GM10847 (cell line): ENCODE measurements around the gene FAM227A.

Experiments used
- POLR2A ChIP-seq: IDR thresholded peaks from 2 replicates; pipeline ENCODE4 v1.6.1; 2011; ENCODE audit not compliant: insufficient read length; ENCODE audit errors: extremely low read depth

The FAM227A gene

GRCh38 chr22:38629108-38629507, 27.1 kb downstream of the FAM227A start:
- no peak for TF ChIP-seq POLR2A

DNA sequence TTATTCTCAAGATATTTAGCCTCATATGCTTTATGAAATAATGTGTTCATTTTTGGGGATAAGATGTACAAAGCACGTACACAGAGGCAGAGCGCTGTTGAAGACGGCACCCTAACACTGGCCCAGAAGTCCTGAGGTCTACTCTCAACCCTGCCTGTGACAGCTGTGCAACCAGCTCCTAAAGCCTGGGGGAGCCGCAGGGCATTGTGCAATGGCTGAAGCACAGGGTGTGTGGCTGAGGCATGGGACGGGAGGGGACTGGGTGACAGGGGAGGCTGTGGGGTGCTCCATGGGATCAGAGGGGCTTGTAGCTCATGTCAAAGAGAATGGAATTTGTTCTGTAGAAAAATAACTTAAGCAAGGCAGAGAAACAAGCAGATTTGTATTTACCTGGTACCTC, 27.7 kb downstream of the FAM227A start:
- TF ChIP-seq POLR2A = no peak

GRCh38 chr22:38623351-38623750, 32.8 kb downstream of the FAM227A start:
- TF ChIP-seq POLR2A = no peak

- no peak for TF ChIP-seq POLR2A
Observed at GRCh38 chr22:38618682-38619081, 37.5 kb downstream of the FAM227A start.

DNA sequence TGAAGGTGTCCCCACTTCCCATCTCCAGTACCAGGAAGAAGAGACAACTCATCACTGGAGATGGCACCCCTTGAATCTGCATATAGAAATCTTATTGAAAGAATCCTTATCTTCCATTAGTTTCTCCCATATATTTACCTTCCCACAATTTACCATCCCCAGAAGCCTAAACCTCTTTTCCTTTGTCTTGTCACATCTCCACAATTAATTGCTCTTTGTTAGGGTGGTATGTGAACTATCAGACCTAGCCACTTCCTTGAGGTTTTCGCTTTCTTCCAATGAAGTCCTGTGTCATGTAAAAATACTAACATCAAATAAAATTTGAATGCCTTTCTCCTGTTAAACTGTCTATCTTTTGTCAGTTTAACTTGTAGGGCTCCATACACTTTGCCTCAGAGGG, 37.9 kb downstream of the FAM227A start:
- no peak for TF ChIP-seq POLR2A

GRCh38 chr22:38614332-38615063, 41.7 kb downstream of the FAM227A start:
- TF ChIP-seq POLR2A = no peak

- no peak for TF ChIP-seq POLR2A
Observed at GRCh38 chr22:38613588-38613987, 42.6 kb downstream of the FAM227A start.

GRCh38 chr22:38612217-38613006, 43.8 kb downstream of the FAM227A start:
- TF ChIP-seq POLR2A = no peak

DNA sequence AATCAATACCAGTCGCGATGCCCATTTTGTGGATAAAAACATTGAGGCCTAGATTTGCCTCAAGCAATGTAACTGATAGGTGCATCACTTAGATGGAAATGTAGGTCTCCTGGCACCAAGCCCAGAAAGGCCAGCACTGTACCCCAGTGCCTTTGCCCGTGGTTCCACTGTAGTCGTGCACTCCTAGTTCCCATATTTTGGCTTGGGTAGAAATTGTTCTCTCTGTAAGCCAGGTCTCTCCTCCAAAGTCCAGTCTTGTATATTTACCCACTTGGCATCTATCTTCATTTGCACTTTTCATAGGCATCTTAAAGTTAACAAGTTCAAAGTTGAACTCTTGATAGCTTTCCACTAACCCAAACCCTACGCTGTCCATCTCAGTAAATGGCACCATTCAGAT, 44.6 kb downstream of the FAM227A start:
- no peak for TF ChIP-seq POLR2A

DNA sequence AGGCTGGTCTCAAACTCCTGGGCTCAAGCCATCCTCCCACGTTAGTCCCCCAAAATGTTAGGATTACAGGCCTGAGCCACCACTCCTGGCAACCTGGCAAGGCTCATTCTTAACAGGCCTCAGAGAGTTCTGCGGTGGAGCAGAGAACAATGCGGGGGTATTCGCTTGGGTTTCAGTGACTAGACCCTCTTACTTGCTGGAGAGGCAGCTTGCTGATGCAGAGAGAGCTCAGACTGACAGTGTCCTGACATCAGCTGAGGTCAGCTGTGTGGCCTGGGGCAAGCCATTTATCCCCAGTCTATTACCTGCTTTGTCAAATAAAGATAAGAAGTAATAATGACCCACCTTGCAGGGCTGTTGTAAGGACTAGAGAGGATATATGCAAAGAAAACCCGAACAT, 46.0 kb downstream of the FAM227A start:
- TF ChIP-seq POLR2A = no peak

- TF ChIP-seq POLR2A = no peak
Observed at GRCh38 chr22:38608992-38609750, 47.0 kb downstream of the FAM227A start.

GRCh38 chr22:38607680-38608079, 48.5 kb downstream of the FAM227A start:
- no peak for TF ChIP-seq POLR2A

GRCh38 chr22:38602166-38602565, 54.0 kb downstream of the FAM227A start:
- no peak for TF ChIP-seq POLR2A

DNA sequence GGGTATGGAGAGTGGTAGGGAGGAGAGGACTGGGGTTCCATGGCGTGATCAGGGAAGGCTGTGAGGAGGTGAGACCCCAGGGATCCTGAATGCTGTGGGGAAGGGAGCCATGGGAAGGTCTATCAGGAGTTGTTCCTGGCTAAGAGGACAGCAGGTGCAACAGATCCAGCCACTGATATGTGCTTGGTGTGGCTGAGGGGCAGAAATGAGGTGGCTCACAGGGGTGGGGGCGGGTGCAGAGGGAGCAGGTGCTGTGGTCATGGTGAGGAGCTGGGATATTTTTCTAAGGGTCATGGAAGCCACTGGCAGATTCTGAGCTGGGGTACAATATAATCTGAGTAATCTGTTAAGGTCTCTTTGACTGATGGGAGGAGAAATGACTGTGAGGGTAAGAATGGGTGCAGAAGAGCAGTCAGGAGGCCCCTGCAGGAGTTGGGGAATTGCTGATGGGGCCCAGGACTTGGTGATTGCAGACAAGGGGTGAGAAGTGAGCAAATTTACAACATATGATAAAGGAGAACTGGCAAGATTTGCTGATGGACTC, 54.9 kb downstream of the FAM227A start:
- TF ChIP-seq POLR2A = no peak

DNA sequence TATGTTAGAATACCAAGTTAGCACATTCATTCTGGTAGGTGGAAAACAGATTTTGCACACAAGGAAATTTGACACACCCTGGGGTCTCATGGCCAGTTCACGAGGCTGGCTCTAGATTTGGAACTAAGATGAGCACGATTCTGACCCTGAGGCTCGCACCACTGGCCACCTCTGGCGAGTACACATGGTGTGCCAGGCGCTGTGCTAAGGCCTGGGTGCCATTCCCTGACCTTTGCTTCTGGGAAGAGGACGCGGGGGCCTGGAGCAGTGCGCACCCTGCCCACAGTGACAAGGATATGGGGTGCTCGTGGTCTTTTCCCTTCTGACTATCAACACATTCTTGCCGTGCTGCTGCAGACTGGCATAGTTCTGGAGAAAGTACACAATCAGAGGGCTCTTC, 56.7 kb downstream of the FAM227A start:
- no peak for TF ChIP-seq POLR2A
